DND-41 (cell line): Measurements from ENCODE around the gene GCHFR.

Source experiments
- ATAC-seq: fragments of 200-7000 bp; cut with Tn5 transposase; 3 replicates; pipeline ENCODE4 v1.9.1; 2021; ENCODE audit warnings: low read depth; ENCODE audit not compliant: insufficient read depth
- DNase-seq: peaks from one replicate; pipeline ENCODE4 v3.0.0-alpha.2; 2020
- H2AFZ ChIP-seq: 2 replicates; pipeline ENCODE4 v1.6.0; 2012; ENCODE audit warnings: low read depth, low read length
- H3K27ac ChIP-seq: 2 replicates; pipeline ENCODE4 v1.5.1; 2012; ENCODE audit warnings: low read length, inconsistent platforms
- H3K27me3 ChIP-seq: fragments of 200-600 bp; sonication (generic); 2 replicates; pipeline ENCODE4 v1.6.0; 2012; ENCODE audit warnings: low read length, mild to moderate bottlenecking, inconsistent platforms; ENCODE audit not compliant: insufficient read depth, poor library complexity
- H3K36me3 ChIP-seq: 2 replicates; pipeline ENCODE4 v1.5.1; 2012; ENCODE audit warnings: low read length, inconsistent platforms; ENCODE audit not compliant: insufficient read depth
- H3K4me1 ChIP-seq: 2 replicates; pipeline ENCODE4 v1.5.1; 2012; ENCODE audit warnings: mild to moderate bottlenecking, low read length; ENCODE audit not compliant: insufficient read depth
- H3K4me2 ChIP-seq: 2 replicates; pipeline ENCODE4 v1.6.0; 2012; ENCODE audit warnings: mild to moderate bottlenecking, moderate library complexity, low read length, inconsistent platforms; ENCODE audit not compliant: insufficient read depth
- H3K4me3 ChIP-seq, 2 experiments: fragments of 200-600 bp in 1 of 2; shearing (Covaris generic) in 1 of 2; 2 replicates each; pipeline ENCODE4 v1.5.1; 2012 to 2016; ENCODE audit warnings: inconsistent platforms in 2 of 2, low read length in 2 of 2, mild to moderate bottlenecking in 2 of 2, low read depth in 1 of 2, moderate library complexity in 1 of 2
- H3K79me2 ChIP-seq: 2 replicates; pipeline ENCODE4 v1.6.0; 2012; ENCODE audit warnings: low read length, inconsistent platforms; ENCODE audit not compliant: insufficient read depth
- H3K9ac ChIP-seq: 2 replicates; pipeline ENCODE4 v1.6.0; 2012; ENCODE audit warnings: low read depth, mild to moderate bottlenecking, inconsistent platforms, low read length, moderate library complexity
- H3K9me3 ChIP-seq: 2 replicates; pipeline ENCODE4 v1.5.1; 2012; ENCODE audit warnings: low read length, moderate library complexity, mild to moderate bottlenecking, inconsistent platforms; ENCODE audit not compliant: insufficient read depth, severe bottlenecking
- H4K20me1 ChIP-seq: 2 replicates; pipeline ENCODE4 v1.6.0; 2012; ENCODE audit warnings: low read length; ENCODE audit not compliant: insufficient read depth
- CTCF ChIP-seq: IDR thresholded peaks from 2 replicates; pipeline ENCODE4 v1.5.1; 2012; ENCODE audit warnings: borderline replicate concordance, low read length, moderate library complexity, mild to moderate bottlenecking; ENCODE audit not compliant: poor library complexity, severe bottlenecking; ENCODE audit errors: extremely low read depth
- EZH2 ChIP-seq: IDR thresholded peaks from 3 replicates; pipeline ENCODE4 v1.6.1; 2012; ENCODE audit warnings: borderline replicate concordance, low read depth, mild to moderate bottlenecking, moderate library complexity, low read length, inconsistent platforms; ENCODE audit not compliant: severe bottlenecking

GCHFR gene

GRCh38 chr15:40768521-40769273, 4.8 kb downstream of the GCHFR start:
- no peaks in the 10 kb centered on the region for H3K27me3 ChIP-seq
- H3K27ac ChIP-seq: peak overlapping the region; percentile 87
- ATAC-seq (no peak), DNase-seq (no peak)
- H4K20me1 ChIP-seq: peaks cover 8% of the 10 kb centered on the region
- no peaks in the 10 kb centered on the region for H3K79me2 ChIP-seq
- H3K4me2 ChIP-seq: peak overlapping the region; percentile 55
- TF ChIP-seq CTCF (no peak), EZH2 (no peak)
- peak overlapping the region; percentile 49 for H3K9ac ChIP-seq
- H3K36me3 ChIP-seq: peaks cover 40% of the 10 kb centered on the region
- H3K4me1 ChIP-seq: peaks cover 37% of the 10 kb centered on the region
- H3K4me3 ChIP-seq: peak overlapping the region in 1 of 2 experiments; percentile 45; a peak in 2 of 4 replicates
- no peaks in the 10 kb centered on the region for H3K9me3 ChIP-seq
- H2AFZ ChIP-seq: peak overlapping the region; percentile 56

- peak; percentile 94 for DNase-seq
- Histone ChIP-seq H4K20me1 (peaks cover 8% of the 10 kb centered on the region), H3K79me2 (no peaks in the 10 kb centered on the region), H3K9ac (peak within 1 kb of the TSS; percentile 49), H3K4me1 (peaks cover 37% of the 10 kb centered on the region), H3K4me2 (peak within 1 kb of the TSS; percentile 55), H3K27ac (peak within 1 kb of the TSS; percentile 87), H3K36me3 (peaks cover 48% of the 10 kb centered on the region), H3K27me3 (no peaks in the 10 kb centered on the region), H2AFZ (peak within 1 kb of the TSS; percentile 56), H3K9me3 (no peaks in the 10 kb centered on the region), H3K4me3 (peak within 1 kb of the TSS in 1 of 2 experiments; percentile 45; a peak in 2 of 4 replicates)
- ATAC-seq: peak; percentile 87
- TF ChIP-seq EZH2: no peak
- TF ChIP-seq CTCF: no peak
These were observed 5.6 kb downstream of the GCHFR start, which contains the start of gene C15orf62 for GRCh38 chr15:40769274-40770146. TSS of gene C15orf62 (plus strand) at chr15:40769980. CDS start at chr15:40770496, 516 bp downstream.

GRCh38 chr15:40770147-40770721, 6.4 kb downstream of the GCHFR start:
- Histone ChIP-seq H3K4me2 (peak overlapping the region; percentile 55), H3K4me1 (peaks cover 37% of the 10 kb centered on the region), H3K9me3 (no peaks in the 10 kb centered on the region), H3K27ac (peak overlapping the region; percentile 87), H4K20me1 (peaks cover 8% of the 10 kb centered on the region), H2AFZ (no peak overlapping the region), H3K36me3 (peaks cover 55% of the 10 kb centered on the region), H3K9ac (peak overlapping the region; percentile 49; the same call in 1 of the 2 replicates), H3K79me2 (no peaks in the 10 kb centered on the region), H3K4me3 (no peak overlapping the region), H3K27me3 (no peaks in the 10 kb centered on the region)
- DNase-seq (peak; percentile 44), ATAC-seq (no peak)
- TF ChIP-seq CTCF: no peak
